Measurements from ENCODE around the gene TMCC3.

DNA sequence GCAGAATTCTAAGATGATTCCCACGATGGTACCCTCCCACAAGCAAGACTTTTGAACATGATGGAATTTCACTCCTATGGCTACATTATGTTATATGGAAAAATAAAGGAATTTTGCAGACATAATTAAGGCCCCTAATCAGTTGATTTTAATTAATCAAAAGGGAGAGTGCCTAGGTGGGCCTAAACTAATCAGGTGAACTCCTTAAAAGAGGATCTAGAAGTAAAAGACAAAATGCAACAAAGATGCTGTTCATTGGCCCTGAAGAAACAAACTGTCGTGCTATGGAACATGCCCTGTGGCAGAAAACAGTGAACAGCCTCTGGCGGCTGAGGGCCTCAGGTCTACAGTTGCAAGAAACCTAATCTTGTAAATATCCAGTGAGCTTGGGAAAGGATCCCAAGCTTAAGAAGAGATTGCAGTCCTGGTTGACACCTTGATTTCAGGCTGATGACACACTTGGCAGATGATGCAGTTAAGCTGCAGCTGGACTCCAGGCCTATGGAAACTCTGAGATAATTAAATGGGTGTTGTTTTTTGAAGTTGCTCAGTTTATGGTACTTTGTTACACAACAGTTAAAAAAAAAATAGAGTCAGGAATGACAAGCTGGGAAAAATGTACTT is 13.8 kb downstream of the TMCC3 start:
- no peak for TF ChIP-seq POLR2A (IDR thresholded peaks at IDR 0.05)
- TF ChIP-seq, protein P1, sequence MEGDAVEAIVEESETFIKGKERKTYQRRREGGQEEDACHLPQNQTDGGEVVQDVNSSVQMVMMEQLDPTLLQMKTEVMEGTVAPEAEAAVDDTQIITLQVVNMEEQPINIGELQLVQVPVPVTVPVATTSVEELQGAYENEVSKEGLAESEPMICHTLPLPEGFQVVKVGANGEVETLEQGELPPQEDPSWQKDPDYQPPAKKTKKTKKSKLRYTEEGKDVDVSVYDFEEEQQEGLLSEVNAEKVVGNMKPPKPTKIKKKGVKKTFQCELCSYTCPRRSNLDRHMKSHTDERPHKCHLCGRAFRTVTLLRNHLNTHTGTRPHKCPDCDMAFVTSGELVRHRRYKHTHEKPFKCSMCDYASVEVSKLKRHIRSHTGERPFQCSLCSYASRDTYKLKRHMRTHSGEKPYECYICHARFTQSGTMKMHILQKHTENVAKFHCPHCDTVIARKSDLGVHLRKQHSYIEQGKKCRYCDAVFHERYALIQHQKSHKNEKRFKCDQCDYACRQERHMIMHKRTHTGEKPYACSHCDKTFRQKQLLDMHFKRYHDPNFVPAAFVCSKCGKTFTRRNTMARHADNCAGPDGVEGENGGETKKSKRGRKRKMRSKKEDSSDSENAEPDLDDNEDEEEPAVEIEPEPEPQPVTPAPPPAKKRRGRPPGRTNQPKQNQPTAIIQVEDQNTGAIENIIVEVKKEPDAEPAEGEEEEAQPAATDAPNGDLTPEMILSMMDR (IDR thresholded peaks at IDR 0.05), result no peak

All from uterus (tissue), 2 donors.